LoVo (cell line): ENCODE data around the gene SRL.
"Not testable (repeated sequence)": the region's sequence is repeated elsewhere in the genome, so short reads cannot be mapped to it uniquely, and the experiment has no call there.

Experiments used
- DNase-seq: peaks from one replicate; pipeline ENCODE4 v3.0.0-alpha.2; 2016; ENCODE audit warnings: low spot score

The SRL gene

DNA sequence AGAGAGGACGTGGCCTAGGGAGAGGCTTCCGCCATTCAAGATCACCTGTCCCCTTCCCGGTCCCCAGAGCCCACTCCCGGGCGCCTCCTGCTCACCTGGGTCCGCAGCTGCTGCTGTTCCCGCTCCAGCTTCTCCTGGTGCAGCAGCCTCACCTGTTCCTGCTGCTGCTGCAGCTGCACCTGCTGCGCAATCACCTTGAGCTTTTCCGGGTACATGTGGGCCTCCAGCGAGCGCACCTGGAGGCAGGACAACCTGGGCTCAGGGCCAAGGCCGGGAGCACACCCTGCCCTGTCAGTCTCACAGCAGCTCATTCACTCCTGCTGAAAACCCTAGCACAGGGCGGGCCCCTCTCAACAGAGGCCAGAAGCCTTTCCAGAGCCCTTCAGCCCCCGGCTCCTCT is 18.5 kb upstream of the SRL start:
- no peak for DNase-seq

GRCh38 chr16:4257646-4258556 is 16.0 kb upstream of the SRL start:
- no peak for DNase-seq

DNA sequence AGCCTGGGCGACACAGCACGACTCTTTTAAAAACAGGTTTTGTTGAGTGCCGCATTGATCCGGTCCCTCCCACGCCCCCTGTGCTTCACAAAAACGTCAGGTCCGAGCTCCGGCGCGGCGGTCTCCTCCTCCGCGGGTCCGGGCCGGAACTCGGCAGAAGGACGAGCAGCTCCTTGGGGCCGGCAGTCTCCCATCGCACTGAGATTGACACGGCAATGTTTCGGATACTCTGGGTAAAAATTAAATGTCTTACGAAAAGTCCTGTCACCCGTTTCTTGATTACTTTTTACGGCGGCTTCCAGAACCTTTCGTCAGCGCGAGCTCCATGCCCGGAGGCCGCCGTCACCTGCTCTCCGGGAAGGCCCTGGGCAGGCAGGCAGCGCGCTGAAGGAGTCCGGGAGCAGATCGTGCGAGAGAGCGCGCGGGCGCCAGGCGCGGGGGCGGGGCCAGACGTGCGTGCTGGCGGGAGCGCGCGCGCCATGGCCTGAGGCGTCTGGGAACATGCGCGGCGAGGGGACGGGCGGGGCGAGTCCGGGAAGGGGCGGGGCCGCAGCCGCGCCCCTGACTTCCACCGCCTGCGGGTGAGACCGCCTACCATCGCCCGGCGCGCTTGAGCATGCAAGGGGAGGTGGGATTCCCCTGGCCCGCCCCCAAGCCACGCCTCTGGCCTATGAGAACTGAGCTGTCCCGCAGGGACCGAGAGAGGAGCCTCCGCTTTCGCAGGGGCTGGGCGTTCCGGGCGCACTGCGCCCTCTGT is 11.7 kb upstream of the SRL start:
- peak; percentile 98 for DNase-seq

- not testable (repeated sequence) for DNase-seq
Measured at GRCh38 chr16:4253012-4253393, 11.1 kb upstream of the SRL start.

DNA sequence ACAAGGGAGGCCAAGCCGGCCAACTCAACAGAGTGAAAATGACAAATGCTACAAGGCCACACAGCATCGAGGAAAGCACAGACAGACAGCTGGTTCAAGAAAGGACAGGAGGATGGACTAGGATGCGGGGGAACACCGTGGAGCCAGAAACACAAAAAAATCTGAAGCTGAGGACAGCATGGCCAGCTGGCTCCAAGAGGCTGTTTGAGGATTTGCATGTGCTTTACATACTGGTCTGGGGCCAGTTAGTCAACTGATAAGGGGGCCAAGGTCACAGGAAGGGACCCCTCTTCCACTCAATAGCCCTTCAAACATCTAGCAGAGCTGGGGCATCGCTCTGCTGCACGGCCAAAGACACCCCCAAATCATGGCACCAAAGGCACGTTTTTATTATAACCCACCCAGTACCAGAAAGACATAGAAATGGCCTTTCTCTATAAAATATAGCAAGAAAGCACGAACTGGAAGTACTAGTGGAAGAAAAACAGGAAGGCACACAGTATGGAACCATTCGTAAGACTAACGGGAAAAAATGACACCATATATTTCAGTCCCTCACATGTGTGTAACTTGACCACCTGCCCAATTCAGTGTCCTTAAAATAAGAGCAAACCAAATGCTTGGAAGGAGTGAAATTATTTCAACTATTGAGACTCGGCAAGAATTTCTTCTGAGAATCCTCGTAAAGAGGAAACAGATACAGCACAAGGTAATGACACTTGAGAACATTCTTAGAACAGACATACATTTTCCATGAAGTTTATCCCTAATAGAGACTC is 7.8 kb upstream of the SRL start:
- no peak for DNase-seq

DNA sequence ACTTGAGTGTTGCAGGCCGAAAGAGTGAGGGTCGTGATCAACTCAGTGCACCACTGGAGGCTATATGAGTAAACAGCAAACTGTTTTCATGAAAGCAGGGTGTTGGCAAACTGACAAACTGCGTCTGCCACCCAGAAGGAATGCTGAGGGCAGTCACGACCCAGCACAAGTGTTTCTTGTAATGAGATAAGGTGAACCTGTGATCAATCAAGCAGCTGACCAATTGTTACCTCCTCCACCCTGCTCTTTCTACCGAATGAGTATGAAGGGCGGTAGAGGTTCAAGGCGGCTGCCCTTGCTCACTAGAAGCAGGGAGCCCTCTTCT is 5.5 kb upstream of the SRL start:
- no peak for DNase-seq

- DNase-seq: no peak
Measured at GRCh38 chr16:4246777-4247459, 5.0 kb upstream of the SRL start.

GRCh38 chr16:4245077-4245791 is 3.4 kb upstream of the SRL start:
- DNase-seq: no peak

GRCh38 chr16:4244254-4245076 is 2.6 kb upstream of the SRL start:
- DNase-seq: no peak

DNA sequence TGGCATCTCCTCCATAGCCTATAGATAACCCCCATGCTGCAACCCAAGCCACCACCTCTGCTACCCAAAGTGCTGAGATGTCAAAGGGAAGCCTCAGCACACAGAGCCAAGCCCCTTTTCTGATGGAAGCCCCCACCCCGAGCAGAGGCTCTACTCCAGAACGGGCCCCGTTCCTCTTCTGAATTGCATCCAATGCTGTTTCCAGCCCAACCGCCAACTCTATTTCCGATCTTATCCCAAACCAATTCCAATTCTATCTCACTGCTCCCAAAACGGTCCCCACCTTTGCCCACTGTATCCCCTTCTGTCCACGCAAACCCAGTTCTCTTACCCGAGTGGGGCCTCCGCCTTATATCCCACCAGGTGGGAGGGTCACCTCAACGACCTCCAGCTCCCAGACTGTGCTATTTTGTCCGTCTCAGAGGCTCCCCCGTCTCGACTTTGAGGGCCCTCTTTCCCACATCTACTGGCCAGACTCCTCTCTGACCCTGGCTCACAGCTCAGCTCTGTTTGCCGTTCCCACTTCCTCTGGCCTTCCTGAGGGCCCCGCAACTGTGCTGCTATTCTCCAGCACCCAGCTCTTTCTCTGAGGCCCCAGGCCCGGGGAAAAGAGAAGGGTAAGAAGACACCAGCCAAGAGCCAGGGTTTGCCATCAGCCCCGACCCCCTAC is 487 bp downstream of the SRL start:
- no peak for DNase-seq

DNA sequence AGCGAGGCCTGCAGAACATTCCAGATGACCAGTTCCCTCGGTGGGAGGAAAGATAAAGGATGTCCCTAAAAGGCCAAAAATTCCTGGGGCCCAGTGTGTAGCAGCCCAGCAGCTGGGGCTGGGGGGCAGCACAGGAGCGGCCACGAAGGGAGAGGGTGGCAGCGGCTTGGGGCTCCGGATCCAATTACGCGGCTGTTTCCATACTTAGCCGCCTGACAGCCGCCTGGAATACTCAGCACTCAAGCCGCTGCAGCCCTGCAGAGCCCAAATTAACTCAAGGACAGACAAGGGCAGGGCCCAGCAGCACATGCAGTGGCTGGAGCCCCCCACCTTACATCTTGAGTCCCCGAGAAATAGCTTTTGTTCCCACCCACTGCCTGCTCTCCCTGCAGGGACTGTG is 1.3 kb downstream of the SRL start:
- no peak for DNase-seq

GRCh38 chr16:4239682-4240175 is 2.2 kb downstream of the SRL start:
- no peak for DNase-seq

DNA sequence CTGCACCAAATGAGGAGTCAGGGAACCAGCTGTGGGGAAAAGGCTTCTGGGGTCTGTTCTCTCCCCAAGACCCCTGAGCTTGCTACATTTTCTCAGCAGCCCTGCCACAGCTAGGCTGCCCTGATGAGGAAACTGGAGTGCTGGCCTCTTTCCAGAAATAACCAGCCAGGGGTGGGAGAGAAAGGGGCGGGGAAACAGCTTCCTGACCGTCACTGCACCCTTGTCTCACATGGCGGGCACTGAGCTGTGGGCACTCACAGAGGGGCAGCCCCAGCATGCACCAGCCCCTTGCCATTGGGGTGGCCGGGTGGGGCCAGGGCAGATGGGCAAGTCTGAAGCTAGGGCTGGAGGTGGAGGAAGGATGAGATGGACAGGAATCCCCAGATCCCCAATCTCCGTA is 2.9 kb downstream of the SRL start:
- no peak for DNase-seq

GRCh38 chr16:4233431-4233830 is 8.4 kb downstream of the SRL start:
- no peak for DNase-seq

GRCh38 chr16:4232541-4233386 is 9.1 kb downstream of the SRL start:
- DNase-seq: no peak

DNA sequence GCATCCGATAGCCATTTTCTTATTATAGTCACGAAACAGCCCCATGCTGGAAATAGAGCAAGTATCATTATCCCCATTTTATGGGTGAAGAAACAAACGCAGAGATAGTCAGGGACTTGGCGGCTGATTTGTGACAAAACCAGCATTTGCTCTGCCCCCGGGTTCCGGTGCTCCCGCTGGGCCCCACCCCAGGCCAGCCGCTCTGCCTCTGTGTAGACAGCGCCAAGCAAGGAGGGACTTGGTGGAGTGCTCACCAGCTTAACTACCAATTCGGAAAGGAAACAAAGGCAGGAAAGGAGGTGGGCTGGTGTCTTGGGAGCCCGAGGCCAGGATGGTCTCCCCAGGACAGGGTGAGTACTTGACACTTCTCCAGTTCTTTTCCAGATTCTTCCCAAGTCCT is 10.0 kb downstream of the SRL start:
- DNase-seq: no peak

DNA sequence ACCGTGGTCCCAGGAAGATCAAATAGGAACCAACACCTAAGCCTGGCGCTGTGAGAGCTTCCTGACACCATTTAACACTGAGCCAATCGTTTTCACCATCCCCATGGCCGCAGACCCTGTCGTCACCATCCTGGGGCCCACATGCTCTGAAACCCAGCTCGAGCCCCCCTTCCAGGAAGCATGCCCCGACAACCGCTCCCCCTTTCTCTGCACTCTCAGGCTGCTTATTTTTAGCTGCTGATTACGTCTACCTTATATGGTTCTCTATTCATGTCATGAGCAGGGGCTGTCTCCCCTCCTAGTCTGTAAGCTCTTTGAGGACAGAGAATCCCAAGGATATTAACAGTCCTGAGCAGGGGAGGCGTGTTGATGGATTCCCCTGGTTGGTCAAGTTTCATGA is 10.5 kb downstream of the SRL start:
- no peak for DNase-seq

DNA sequence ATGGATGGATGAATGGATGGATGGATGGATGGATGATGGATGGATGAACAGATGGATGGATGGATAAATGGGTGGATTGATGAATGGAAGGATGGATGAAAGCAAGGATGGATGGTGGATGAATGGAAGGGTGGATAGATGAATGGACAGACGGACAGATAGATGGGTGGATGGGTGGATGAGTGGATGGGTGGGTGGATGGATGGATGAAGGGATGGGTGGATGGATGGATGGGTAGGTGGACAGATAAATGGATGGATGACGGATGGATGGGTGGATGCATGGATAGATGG is 14.9 kb downstream of the SRL start:
- DNase-seq: no peak
